OCI-LY7 (cell line): ENCODE data around the gene GCNT2. TPM values are rescaled to one million over a fixed set of nuclear protein-coding genes. Genes with fewer than 3 reads are reported as not detected.

Experiments used
- BruUV-seq: library from RNA; stranded (reverse); fragments of 400-500 nt; replicated peaks from 2 replicates; lab custom pipeline; 2021; lab: Mats Ljungman, UMichigan
- CTCF ChIA-PET: fragments of 300-600 bp; sonication (Branson Sonifier 250); formaldehyde crosslinking; loops from one replicate; lab custom pipeline; 2022; ENCODE audit warnings: antibody characterized with exemption; ENCODE audit not compliant: unreplicated experiment; lab: Charles Lee
- POLR2A ChIA-PET: fragments of 300-600 bp; sonication (Branson Sonifier 250); formaldehyde crosslinking; loops from one replicate; lab custom pipeline; 2022; ENCODE audit warnings: antibody characterized with exemption; lab: Charles Lee
- DNase-seq: peaks from one replicate; pipeline ENCODE4 v3.0.0-alpha.2; 2015; ENCODE audit warnings: low spot score
- H2AFZ ChIP-seq: fragments of 200-600 bp; sonication (generic), shearing (Covaris generic); 2 replicates; pipeline ENCODE4 v1.6.1; 2014; ENCODE audit warnings: mild to moderate bottlenecking, antibody characterized with exemption, low read length, moderate library complexity
- H3K27ac ChIP-seq: fragments of 200-600 bp; sonication (generic); 2 replicates; pipeline ENCODE4 v1.5.1; 2014; ENCODE audit warnings: mixed run types, low read depth, mild to moderate bottlenecking, moderate library complexity, low read length, inconsistent platforms; ENCODE audit not compliant: poor library complexity, severe bottlenecking
- H3K36me3 ChIP-seq: fragments of 200-600 bp; sonication (generic); 2 replicates; pipeline ENCODE4 v1.6.1; 2014; ENCODE audit warnings: mild to moderate bottlenecking, antibody characterized with exemption, low read length, moderate library complexity, mixed read lengths; ENCODE audit not compliant: insufficient read depth
- H3K4me1 ChIP-seq: fragments of 200-600 bp; sonication (generic); 2 replicates; pipeline ENCODE4 v1.5.1; 2014; ENCODE audit warnings: mild to moderate bottlenecking, low read length; ENCODE audit not compliant: insufficient read depth, poor library complexity, severe bottlenecking
- H3K4me2 ChIP-seq: fragments of 200-600 bp; sonication (generic); 2 replicates; pipeline ENCODE4 v1.6.1; 2014; ENCODE audit warnings: mild to moderate bottlenecking, low read length
- H3K4me3 ChIP-seq: fragments of 200-600 bp; sonication (generic); 2 replicates; pipeline ENCODE4 v1.5.1; 2014; ENCODE audit warnings: mild to moderate bottlenecking, low read depth, low read length; ENCODE audit not compliant: poor library complexity, severe bottlenecking
- H3K79me2 ChIP-seq: fragments of 200-600 bp; sonication (generic); 2 replicates; pipeline ENCODE4 v1.6.1; 2016; ENCODE audit warnings: low read depth, mild to moderate bottlenecking, low read length, moderate library complexity, mixed read lengths; ENCODE audit not compliant: insufficient read depth
- H3K9me2 ChIP-seq: fragments of 200-600 bp; sonication (generic); 2 replicates; pipeline ENCODE4 v1.6.1; 2016; ENCODE audit warnings: mild to moderate bottlenecking, low read length, mixed read lengths; ENCODE audit not compliant: insufficient read depth
- H3K9me3 ChIP-seq: fragments of 200-600 bp; sonication (generic); 2 replicates; pipeline ENCODE4 v1.6.1; 2014; ENCODE audit warnings: mild to moderate bottlenecking, mixed run types, low read length, mixed read lengths
- H4K20me1 ChIP-seq: fragments of 200-600 bp; sonication (generic); 2 replicates; pipeline ENCODE4 v1.6.1; 2014; ENCODE audit warnings: mild to moderate bottlenecking, antibody characterized with exemption, low read length, moderate library complexity, mixed read lengths; ENCODE audit not compliant: insufficient read depth
- EZH2phosphoT487 ChIP-seq: fragments of 200-600 bp; sonication (generic); IDR thresholded peaks from 2 replicates; pipeline ENCODE4 v1.6.1; 2018; ENCODE audit warnings: low read depth, borderline replicate concordance, mild to moderate bottlenecking, mixed run types, antibody characterized with exemption, low read length, moderate library complexity, mixed read lengths
- intact Hi-C: fragments of 100-400 bp; cut with micrococcal nuclease; formaldehyde crosslinking; loops from one replicate; pipeline ENCODE4 v1.10.0; 2022; ENCODE audit not compliant: unreplicated experiment
- total RNA-seq, 2 experiments: library from RNA; depleted of rRNA in 1 of 2; stranded (reverse); fragments of >200 nt in 1 of 2; shearing (Covaris generic) in 1 of 2; gene quantifications; 2 replicates each; pipeline ENCODE4 v1.2.3, GENCODE V29; 2014 to 2022
- TF ChIP-seq, protein P1 (sequence below): fragments of 200-600 bp; sonication (generic); conservative IDR thresholded peaks from 2 replicates; pipeline ENCODE4 v1.5.1; 2014; ENCODE audit warnings: mild to moderate bottlenecking, antibody characterized with exemption, low read length, moderate library complexity, mixed read lengths

Gene GCNT2
- total RNA-seq, 2 experiments from 2014 or later = 17.4 to 25.2 TPM

DNA sequence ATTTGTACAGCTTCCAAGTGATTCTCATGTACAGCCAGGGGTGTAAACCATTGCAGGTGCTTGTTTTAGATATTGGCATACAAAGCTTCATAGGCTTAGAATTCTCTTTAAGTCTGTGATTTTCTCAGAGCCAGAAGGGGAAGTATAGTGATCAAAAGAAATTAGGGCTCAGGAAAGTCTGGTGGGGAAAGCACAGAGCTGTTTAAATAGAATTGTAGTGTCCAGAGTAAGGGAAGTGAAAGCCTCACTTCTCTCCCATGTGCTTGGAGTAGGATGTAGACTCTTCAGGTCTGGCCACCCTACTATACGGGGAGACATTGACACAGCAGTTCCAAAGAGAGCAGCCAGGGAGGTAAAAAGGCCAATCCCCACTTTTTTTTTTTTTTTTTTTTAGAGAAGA is 10.4 kb downstream of the GCNT2 start:
- TF ChIP-seq, protein P1, sequence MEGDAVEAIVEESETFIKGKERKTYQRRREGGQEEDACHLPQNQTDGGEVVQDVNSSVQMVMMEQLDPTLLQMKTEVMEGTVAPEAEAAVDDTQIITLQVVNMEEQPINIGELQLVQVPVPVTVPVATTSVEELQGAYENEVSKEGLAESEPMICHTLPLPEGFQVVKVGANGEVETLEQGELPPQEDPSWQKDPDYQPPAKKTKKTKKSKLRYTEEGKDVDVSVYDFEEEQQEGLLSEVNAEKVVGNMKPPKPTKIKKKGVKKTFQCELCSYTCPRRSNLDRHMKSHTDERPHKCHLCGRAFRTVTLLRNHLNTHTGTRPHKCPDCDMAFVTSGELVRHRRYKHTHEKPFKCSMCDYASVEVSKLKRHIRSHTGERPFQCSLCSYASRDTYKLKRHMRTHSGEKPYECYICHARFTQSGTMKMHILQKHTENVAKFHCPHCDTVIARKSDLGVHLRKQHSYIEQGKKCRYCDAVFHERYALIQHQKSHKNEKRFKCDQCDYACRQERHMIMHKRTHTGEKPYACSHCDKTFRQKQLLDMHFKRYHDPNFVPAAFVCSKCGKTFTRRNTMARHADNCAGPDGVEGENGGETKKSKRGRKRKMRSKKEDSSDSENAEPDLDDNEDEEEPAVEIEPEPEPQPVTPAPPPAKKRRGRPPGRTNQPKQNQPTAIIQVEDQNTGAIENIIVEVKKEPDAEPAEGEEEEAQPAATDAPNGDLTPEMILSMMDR = no peak
- no peak for TF ChIP-seq EZH2phosphoT487
- ChIA-PET CTCF (interaction anchor here (0.7 kb wide), 1 partner anchor 9 kb away, joined by 3 read pairs; no protein-coding TSS in a partner anchor), POLR2A (interaction anchor here (0.7 to 2.3 kb wide), 9 partner anchors 10 to 727 kb away, joined by 3 to 12 read pairs (median 5); partner anchors contain the start of genes C6orf52, PAK1IP1 and TMEM14B)
- Histone ChIP-seq H3K4me2 (peak overlapping the region; percentile 75), H3K9me2 (no peaks in the 10 kb centered on the region), H3K36me3 (no peaks in the 10 kb centered on the region), H3K27ac (peak overlapping the region; percentile 95), H3K9me3 (no peaks in the 10 kb centered on the region), H3K4me1 (peaks cover 52% of the 10 kb centered on the region), H4K20me1 (no peaks in the 10 kb centered on the region), H3K79me2 (peaks cover 67% of the 10 kb centered on the region), H2AFZ (peak overlapping the region; percentile 58), H3K4me3 (peak overlapping the region; percentile 89)
- intact Hi-C loops = loop anchor here (1.0 to 10.0 kb wide), 4 partner anchors 163 to 1481 kb away; partner anchors contain the start of genes C6orf52, HIVEP1, PAK1IP1 and SMIM13
- peak; percentile 67 for DNase-seq
- no TSS peak for BruUV-seq

DNA sequence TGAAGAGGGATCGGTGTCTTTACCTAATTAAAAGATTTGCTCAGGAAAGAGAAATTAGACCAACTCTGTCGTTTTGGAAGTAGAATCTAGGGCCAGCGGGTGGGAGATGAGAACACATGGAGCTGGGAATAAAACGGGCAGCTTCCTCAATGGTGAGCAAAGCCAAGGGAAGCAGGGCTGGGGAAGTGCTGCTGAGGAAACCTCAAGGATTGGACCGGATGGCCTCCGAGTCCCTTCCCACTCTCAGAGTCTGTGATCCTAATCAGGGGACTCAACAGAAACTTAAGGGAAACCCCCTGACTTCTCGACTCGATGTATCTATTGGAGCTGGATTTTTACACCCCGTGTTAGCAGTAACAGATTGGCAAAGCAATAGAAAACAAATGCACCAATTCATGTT is 10.8 kb downstream of the GCNT2 start:
- DNase-seq = peak; percentile 43

DNA sequence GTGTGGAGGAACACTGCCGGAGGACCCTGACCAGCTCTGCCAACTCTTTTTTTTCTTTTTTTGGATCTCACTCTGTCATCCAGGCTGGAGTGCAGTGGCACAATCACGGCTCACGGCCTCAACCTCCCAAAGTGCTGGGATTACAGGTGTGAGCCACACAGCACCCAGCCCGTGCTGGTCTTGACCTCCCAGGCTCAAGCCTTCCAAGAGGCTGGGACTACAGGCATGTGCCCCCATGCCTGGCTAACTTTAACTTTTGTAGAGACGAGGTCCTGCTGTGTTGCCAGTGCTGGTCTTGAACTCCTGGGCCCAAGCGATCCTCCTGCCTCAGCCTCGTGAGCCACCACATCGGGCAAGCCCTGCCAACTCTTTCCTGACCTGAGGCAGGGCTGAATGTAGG is 11.2 kb downstream of the GCNT2 start:
- H2AFZ ChIP-seq = peak overlapping the region; percentile 58; the same call in 1 of the 2 replicates
- ChIA-PET POLR2A (interaction anchor here (0.5 to 2.0 kb wide), 4 partner anchors 103 to 726 kb away, joined by 3 to 5 read pairs (median 3); partner anchors contain the start of genes C6orf52 and PAK1IP1), CTCF (no interaction called here)
- H3K4me1 ChIP-seq = peaks cover 60% of the 10 kb centered on the region
- H3K4me2 ChIP-seq = peak overlapping the region; percentile 75
- H3K9me2 ChIP-seq = no peaks in the 10 kb centered on the region
- peak overlapping the region; percentile 95 for H3K27ac ChIP-seq
- H3K9me3 ChIP-seq = no peaks in the 10 kb centered on the region
- H3K4me3 ChIP-seq = peak overlapping the region; percentile 89
- H3K79me2 ChIP-seq = peaks cover 76% of the 10 kb centered on the region
- H4K20me1 ChIP-seq = no peaks in the 10 kb centered on the region
- DNase-seq = peak; percentile 28
- no TSS peak for BruUV-seq
- TF ChIP-seq, protein P1 = no peak
- no peak for TF ChIP-seq EZH2phosphoT487
- intact Hi-C loops = loop anchor here (1.0 to 10.0 kb wide), 4 partner anchors 215 to 1480 kb away; partner anchors contain the start of genes HIVEP1, SMIM13 and TMEM14B
- peaks cover 5% of the 10 kb centered on the region; the same call in 1 of the 2 replicates for H3K36me3 ChIP-seq

More for the DNA sequence above, 10.8 kb downstream of the GCNT2 start:
- Histone ChIP-seq H3K9me2 (no peaks in the 10 kb centered on the region), H3K4me3 (peak overlapping the region; percentile 89), H3K4me1 (peaks cover 57% of the 10 kb centered on the region), H3K9me3 (no peaks in the 10 kb centered on the region), H3K4me2 (peak overlapping the region; percentile 75), H2AFZ (peak overlapping the region; percentile 58; the same call in 1 of the 2 replicates), H3K27ac (peak overlapping the region; percentile 95), H3K36me3 (peaks cover under 1% of the 10 kb centered on the region; the same call in 1 of the 2 replicates), H4K20me1 (no peaks in the 10 kb centered on the region), H3K79me2 (peaks cover 71% of the 10 kb centered on the region)
- CTCF ChIA-PET = no interaction called here
- no peak for TF ChIP-seq EZH2phosphoT487
- POLR2A ChIA-PET = interaction anchor here (0.5 to 2.3 kb wide), 10 partner anchors 9 to 726 kb away, joined by 3 to 12 read pairs (median 5); partner anchors contain the start of genes C6orf52, PAK1IP1 and TMEM14B
- intact Hi-C loops = loop anchor here (1.0 to 10.0 kb wide), 5 partner anchors 162 to 1480 kb away; partner anchors contain the start of genes C6orf52, HIVEP1, PAK1IP1 and SMIM13
- no TSS peak for BruUV-seq
